Measurements from ENCODE around the gene DDX3X.

- TF ChIP-seq CTCF (IDR thresholded peaks at IDR 0.05; ENCODE audit: poor library complexity) (no peak), EZH2phosphoT487 (IDR thresholded peaks at IDR 0.05; ENCODE audit: low read depth, severe bottlenecking, unreplicated experiment) (no peak), EZH2 (IDR thresholded peaks at IDR 0.05; ENCODE audit: borderline replicate concordance) (no peak)
Measured at GRCh38 chrX:41288641-41289040, 45.3 kb upstream of the DDX3X start.
